Left lung (tissue), 10 donors: ENCODE measurements around the gene MLLT1. TPM values are rescaled to one million over a fixed set of nuclear protein-coding genes. Genes with fewer than 3 reads are reported as not detected.
A peak's percentile ranks its signal among the peaks of the same experiment; 100 is the strongest.
"Not testable (repeated sequence)": the region's sequence is repeated elsewhere in the genome, so short reads cannot be mapped to it uniquely, and the experiment has no call there.

ENCODE experiments used
- ATAC-seq: fragments of 200-7000 bp; cut with Tn5 transposase; one replicate; pipeline ENCODE4 v1.9.1; 2020; ENCODE audit warnings: moderate library complexity
- DNase-seq, 4 donors: peaks; one replicate each; pipeline ENCODE4 v3.0.0-alpha.2; 2013 to 2020
- H3K27ac ChIP-seq, 2 donors: fragments of 200-600 bp; sonication (generic) in 1 of 2; one replicate each; pipeline versions ENCODE4 v1.5.0 to v1.8.0; 2020 to 2021
- H3K27me3 ChIP-seq, 2 donors: fragments of 200-600 bp; sonication (generic) in 1 of 2; one replicate each; pipeline versions ENCODE4 v1.5.0 to v1.8.0; 2020 to 2021
- H3K36me3 ChIP-seq, 2 donors: fragments of 200-600 bp; sonication (generic) in 1 of 2; one replicate each; pipeline versions ENCODE4 v1.5.0 to v1.8.0; 2020 to 2021
- H3K4me1 ChIP-seq, 2 donors: fragments of 200-600 bp; one replicate each; pipeline ENCODE4 v1.8.0; 2021
- H3K4me3 ChIP-seq, 2 donors: fragments of 200-600 bp; sonication (generic) in 1 of 2; one replicate each; pipeline versions ENCODE4 v1.5.0 to v1.8.0; 2020 to 2021; ENCODE audit warnings: mild to moderate bottlenecking in 1 of 2
- H3K9me3 ChIP-seq, 2 donors: fragments of 200-600 bp; sonication (generic) in 1 of 2; one replicate each; pipeline versions ENCODE4 v1.5.0 to v1.8.0; 2020 to 2021
- intact Hi-C, 2 donors: fragments of 100-400 bp; cut with DNase I; formaldehyde crosslinking; loops; one replicate each; pipeline versions ENCODE4 v1.11.2 to v1.14.2; 2022
- polyA plus RNA-seq, 6 donors: library from polyadenylated mRNA; unstranded; fragments of 120-200 nt; gene quantifications; one replicate each; pipeline ENCODE4 v1.2.1, GENCODE V29; 2013; ENCODE audit not compliant: insufficient read length in 6 of 6
- total RNA-seq, 2 donors: library from RNA; stranded (reverse); fragmentation: NEBNext Ultra II Directional; extraction: Animal tissue kit (Norgen Biotek cat#: 25700); gene quantifications; one replicate each; pipeline ENCODE4 v1.2.1, GENCODE V29; 2021
- TF ChIP-seq, protein P1 (sequence below), 2 donors: fragments of 200-600 bp; sonication (generic) in 1 of 2; IDR thresholded peaks; one replicate each; pipeline versions ENCODE4 v1.5.0 to v1.8.0; 2021; ENCODE audit warnings: antibody characterized with exemption in 2 of 2
- donor health status: DM: no; HTN: yes; CAD: no.
- donor health status: DM: no; HTN: no; CAD: no.

Gene MLLT1
- total and polyA plus RNA-seq, 8 donors: 69.3 to 106 (median 81.4) TPM

DNA sequence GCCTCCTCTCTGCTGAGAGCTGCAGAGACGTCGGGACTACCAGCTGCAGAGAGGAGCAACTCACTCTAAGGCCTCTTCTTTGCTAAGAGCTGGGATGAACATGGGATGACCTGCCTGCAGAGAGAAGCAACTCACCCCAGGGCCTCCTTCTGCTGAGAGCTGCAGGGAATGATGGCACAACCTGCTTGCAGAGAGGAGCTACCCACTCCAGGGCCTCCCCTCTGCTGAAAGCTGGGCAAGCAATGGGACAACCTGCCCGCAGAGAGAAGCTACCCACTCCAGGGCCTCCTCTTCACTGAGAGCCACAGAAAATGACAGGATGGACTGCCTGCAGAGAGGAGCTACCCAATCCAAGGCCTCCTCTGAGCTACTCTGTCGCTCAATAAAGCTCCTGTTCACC is 6.9 kb upstream of the MLLT1 start:
- intact Hi-C loops: loop anchor here in 1 of 2 donors (10.0 kb wide), 1 partner anchor 62 kb away; no protein-coding TSS in a partner anchor
- ATAC-seq (no peak), DNase-seq (no peak)
- TF ChIP-seq, protein P1, sequence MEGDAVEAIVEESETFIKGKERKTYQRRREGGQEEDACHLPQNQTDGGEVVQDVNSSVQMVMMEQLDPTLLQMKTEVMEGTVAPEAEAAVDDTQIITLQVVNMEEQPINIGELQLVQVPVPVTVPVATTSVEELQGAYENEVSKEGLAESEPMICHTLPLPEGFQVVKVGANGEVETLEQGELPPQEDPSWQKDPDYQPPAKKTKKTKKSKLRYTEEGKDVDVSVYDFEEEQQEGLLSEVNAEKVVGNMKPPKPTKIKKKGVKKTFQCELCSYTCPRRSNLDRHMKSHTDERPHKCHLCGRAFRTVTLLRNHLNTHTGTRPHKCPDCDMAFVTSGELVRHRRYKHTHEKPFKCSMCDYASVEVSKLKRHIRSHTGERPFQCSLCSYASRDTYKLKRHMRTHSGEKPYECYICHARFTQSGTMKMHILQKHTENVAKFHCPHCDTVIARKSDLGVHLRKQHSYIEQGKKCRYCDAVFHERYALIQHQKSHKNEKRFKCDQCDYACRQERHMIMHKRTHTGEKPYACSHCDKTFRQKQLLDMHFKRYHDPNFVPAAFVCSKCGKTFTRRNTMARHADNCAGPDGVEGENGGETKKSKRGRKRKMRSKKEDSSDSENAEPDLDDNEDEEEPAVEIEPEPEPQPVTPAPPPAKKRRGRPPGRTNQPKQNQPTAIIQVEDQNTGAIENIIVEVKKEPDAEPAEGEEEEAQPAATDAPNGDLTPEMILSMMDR (IDR thresholded peaks at IDR 0.05): no peak
- Histone ChIP-seq H3K27ac (no peak overlapping the region), H3K27me3 (no peaks in the 10 kb centered on the region), H3K4me1 (no peaks in the 10 kb centered on the region), H3K36me3 (no peaks in the 10 kb centered on the region), H3K9me3 (peaks cover 7 to 58% of the 10 kb centered on the region in 2 donors), H3K4me3 (no peak overlapping the region)

DNA sequence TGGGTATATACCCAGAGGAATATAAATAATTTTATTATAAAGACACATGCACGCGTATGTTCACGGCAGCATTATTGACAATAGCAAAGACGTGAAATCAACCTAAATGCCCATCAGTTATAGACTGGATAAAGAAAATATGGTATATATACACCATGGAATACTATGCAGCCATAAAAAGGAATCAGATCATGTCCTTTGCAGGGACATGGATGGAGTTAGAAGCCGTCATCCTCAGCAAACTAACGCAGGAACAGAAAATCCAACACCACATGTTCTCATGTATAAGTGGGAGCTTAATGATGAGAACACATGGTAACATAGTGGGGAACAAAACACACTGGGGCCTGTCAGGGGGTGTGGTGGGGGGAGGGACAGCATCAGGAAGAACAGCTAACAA is 2.6 kb upstream of the MLLT1 start:
- DNase-seq, ATAC-seq, H3K27ac ChIP-seq, H3K4me3 ChIP-seq, H3K27me3 ChIP-seq, H3K36me3 ChIP-seq: not testable (repeated sequence)
- H3K4me1 ChIP-seq: peaks cover 13 to 21% of the 10 kb centered on the region in 2 donors
- H3K9me3 ChIP-seq: peaks cover 4 to 18% of the 10 kb centered on the region in 2 donors
- intact Hi-C loops: loop anchor here in 1 of 2 donors (10.0 kb wide), 1 partner anchor 58 kb away; no protein-coding TSS in a partner anchor

DNA sequence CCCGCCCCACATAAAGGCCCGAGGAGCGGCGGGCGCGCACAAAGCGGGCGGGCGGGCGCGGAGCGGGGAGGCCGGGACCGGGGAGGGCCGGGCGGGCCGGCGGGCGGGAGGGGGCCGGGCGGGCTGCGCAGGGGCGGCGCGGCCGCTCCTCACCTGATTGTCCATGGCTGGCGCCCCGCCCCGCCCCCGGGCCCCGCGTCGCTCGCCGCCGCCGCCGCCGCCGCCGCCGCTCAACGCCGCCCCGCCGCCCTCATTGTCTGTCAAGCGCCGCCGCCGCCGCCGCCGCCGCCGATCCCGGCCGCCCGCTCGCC is 200 bp downstream of the MLLT1 start:
- DNase-seq (no peak), ATAC-seq (peak; percentile 2)
- no peaks in the 10 kb centered on the region for H3K9me3 ChIP-seq
- TF ChIP-seq, protein P1 (IDR thresholded peaks at IDR 0.05): no peak
- peaks cover 30 to 49% of the 10 kb centered on the region in 2 donors for H3K4me1 ChIP-seq
- peak overlapping the region; percentile 50 to 88 for H3K4me3 ChIP-seq
- H3K27me3 ChIP-seq: no peaks in the 10 kb centered on the region
- intact Hi-C loops: no loop called here
- no peaks in the 10 kb centered on the region for H3K36me3 ChIP-seq
- H3K27ac ChIP-seq: peak overlapping the region; percentile 45 to 84

DNA sequence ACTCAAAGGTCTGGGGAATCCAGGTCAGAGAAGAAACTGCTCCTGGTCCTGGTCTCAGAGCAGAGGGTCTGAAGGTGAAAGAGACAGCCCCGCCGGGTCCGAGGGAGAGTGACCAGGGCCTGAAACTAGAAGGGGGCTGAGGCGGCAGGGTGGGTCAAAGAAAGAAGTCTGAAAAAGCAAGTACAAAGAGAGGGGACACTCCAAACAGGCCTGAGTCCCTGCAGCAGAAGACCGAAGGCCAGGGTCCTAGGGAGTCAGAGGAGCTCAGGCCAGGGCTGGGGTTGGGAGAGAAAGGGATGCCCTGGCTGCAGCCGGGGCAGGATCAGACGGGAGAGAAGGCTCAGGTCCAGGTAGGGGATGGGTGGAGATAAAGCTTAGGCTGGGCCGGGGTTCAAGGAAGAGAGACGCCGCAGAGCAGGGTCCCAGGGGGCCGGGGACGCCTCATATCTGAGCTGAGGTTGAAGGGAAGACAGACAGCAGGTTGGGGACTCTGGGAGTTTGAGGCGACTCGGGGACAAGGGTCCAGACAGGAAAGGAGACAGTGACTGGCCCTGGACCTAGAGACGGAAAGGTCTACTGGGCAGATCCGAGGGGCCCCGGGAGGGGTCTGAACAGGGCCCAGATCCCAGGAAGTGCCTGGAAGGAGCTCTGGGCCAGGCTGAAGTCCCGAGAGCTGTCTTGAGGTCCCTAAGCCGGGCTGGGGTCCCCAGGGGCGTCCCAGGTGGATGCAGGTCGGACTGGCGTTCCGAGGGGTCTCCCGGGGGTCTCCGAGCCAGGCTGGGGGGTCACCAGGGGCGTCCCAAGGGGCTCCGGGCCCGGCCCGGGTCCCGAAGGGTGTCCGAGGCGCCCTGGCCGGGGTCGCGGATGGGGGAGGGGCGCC is 795 bp downstream of the MLLT1 start:
- DNase-seq (no peak), ATAC-seq (no peak)
- H3K27me3 ChIP-seq: no peaks in the 10 kb centered on the region
- TF ChIP-seq, protein P1 (IDR thresholded peaks at IDR 0.05): no peak
- H3K4me3 ChIP-seq: peak overlapping the region; percentile 50 to 88
- no peaks in the 10 kb centered on the region for H3K36me3 ChIP-seq
- peak overlapping the region; percentile 45 to 84 for H3K27ac ChIP-seq
- intact Hi-C loops: no loop called here
- H3K4me1 ChIP-seq: peaks cover 36 to 55% of the 10 kb centered on the region in 2 donors
- H3K9me3 ChIP-seq: no peaks in the 10 kb centered on the region

DNA sequence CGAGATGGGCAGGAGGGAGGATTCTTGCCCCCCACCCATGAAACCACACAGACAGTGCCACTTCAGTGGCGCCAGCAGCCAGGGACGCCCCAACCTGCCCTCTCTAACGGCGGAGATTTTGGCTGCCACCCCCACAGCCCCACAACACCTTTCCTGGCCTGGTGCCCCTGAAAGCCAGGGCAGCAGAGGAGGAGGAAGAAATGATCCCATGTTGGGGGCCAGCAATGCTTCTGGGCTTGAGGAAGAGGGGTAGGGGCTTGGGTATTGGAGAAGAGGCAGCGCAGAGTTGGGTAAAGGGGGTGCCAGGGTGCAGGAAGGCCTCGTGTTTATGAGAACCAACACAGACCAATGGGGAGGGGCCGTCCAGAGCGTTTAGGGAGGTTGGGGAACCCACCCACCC is 1.7 kb downstream of the MLLT1 start:
- intact Hi-C loops: no loop called here
- Histone ChIP-seq H3K9me3 (no peaks in the 10 kb centered on the region), H3K27ac (peak overlapping the region in 1 of 2 donors; percentile 94), H3K4me3 (peak overlapping the region in 1 of 2 donors; percentile 88), H3K4me1 (peaks cover 46 to 64% of the 10 kb centered on the region in 2 donors), H3K36me3 (no peaks in the 10 kb centered on the region), H3K27me3 (no peaks in the 10 kb centered on the region)
- ATAC-seq (no peak), DNase-seq (no peak)
- TF ChIP-seq, protein P1 (IDR thresholded peaks at IDR 0.05): no peak
